Measurements from ENCODE around the gene RIN3.

Gene RIN3

GRCh38 chr14:92656306-92657081 is 142.9 kb downstream of the RIN3 start:
- H3K4me3 ChIP-seq (replicated peaks in 1 of 2; ENCODE audit: low read depth in 2 of 2, low read length in 2 of 2), result no peak overlapping the region

GRCh38 chr14:92657457-92658142 is 144.0 kb downstream of the RIN3 start:
- TF ChIP-seq CTCF (IDR thresholded peaks at IDR 0.05; ENCODE audit: low read depth, low read length), result no peak
- H3K4me3 ChIP-seq (replicated peaks in 1 of 2; ENCODE audit: low read depth in 2 of 2, low read length in 2 of 2), result no peak overlapping the region
- no peak for DNase-seq (ENCODE audit: low read depth in 2 of 2)

More at GRCh38 chr14:92656306-92657081, 142.9 kb downstream of the RIN3 start:
- peak; percentile 8 for TF ChIP-seq CTCF (IDR thresholded peaks at IDR 0.05; ENCODE audit: low read depth, low read length)
- no peak for DNase-seq (ENCODE audit: low read depth in 2 of 2)

- DNase-seq (ENCODE audit: low read depth in 2 of 2), result no peak
- TF ChIP-seq CTCF (IDR thresholded peaks at IDR 0.05; ENCODE audit: low read depth, low read length), result no peak
- no peak overlapping the region for H3K4me3 ChIP-seq (replicated peaks in 1 of 2; ENCODE audit: low read depth in 2 of 2, low read length in 2 of 2)
Observed at GRCh38 chr14:92658160-92658559, 144.6 kb downstream of the RIN3 start.

- TF ChIP-seq CTCF (IDR thresholded peaks at IDR 0.05; ENCODE audit: low read depth, low read length), result no peak
- no peak overlapping the region for H3K4me3 ChIP-seq (replicated peaks in 1 of 2; ENCODE audit: low read depth in 2 of 2, low read length in 2 of 2)
- peak in 1 of 2 donors; percentile 38 for DNase-seq (ENCODE audit: low read depth in 2 of 2)
Observed at GRCh38 chr14:92658684-92659083, 145.1 kb downstream of the RIN3 start.

- DNase-seq (ENCODE audit: low read depth in 2 of 2), result peak; percentile 75 to 80
- no peak overlapping the region for H3K4me3 ChIP-seq (replicated peaks in 1 of 2; ENCODE audit: low read depth in 2 of 2, low read length in 2 of 2)
- TF ChIP-seq CTCF (IDR thresholded peaks at IDR 0.05; ENCODE audit: low read depth, low read length), result no peak
Observed at GRCh38 chr14:92659765-92660561, 146.4 kb downstream of the RIN3 start.

GRCh38 chr14:92660571-92660970 is 147.0 kb downstream of the RIN3 start:
- no peak overlapping the region for H3K4me3 ChIP-seq (replicated peaks in 1 of 2; ENCODE audit: low read depth in 2 of 2, low read length in 2 of 2)
- no peak for DNase-seq (ENCODE audit: low read depth in 2 of 2)
- no peak for TF ChIP-seq CTCF (IDR thresholded peaks at IDR 0.05; ENCODE audit: low read depth, low read length)

Data from cardiac fibroblast (primary cell).